ENCODE data around the gene FGF7. TPM values are rescaled to one million over a fixed set of nuclear protein-coding genes. Genes with fewer than 3 reads are reported as not detected.

Gene FGF7
- total RNA-seq, 1 donor from 2014 or later: 8.7 TPM

- TF ChIP-seq CTCF (IDR thresholded peaks at IDR 0.05; ENCODE audit: unreplicated experiment): no peak
- peaks cover 45% of the 10 kb centered on the region for H3K9me3 Mint-ChIP-seq
- no peak overlapping the region for H3K27ac Mint-ChIP-seq
- no peaks in the 10 kb centered on the region for H3K4me1 Mint-ChIP-seq
- H3K36me3 Mint-ChIP-seq: peaks cover 6% of the 10 kb centered on the region
- DNase-seq (ENCODE audit: low spot score in 2 of 2, unreplicated experiment in 2 of 2): no peak
- no peaks in the 10 kb centered on the region for H3K27me3 Mint-ChIP-seq (ENCODE audit: low read depth)
- no peak overlapping the region for H3K4me3 Mint-ChIP-seq
Measured at GRCh38 chr15:49530092-49530491, 107.0 kb downstream of the FGF7 start.

Other genes with a start within 250 kb of the FGF7 start
- gene FAM227B, start 197.6 kb downstream of the FGF7 start, total RNA-seq: 8.0 to 9.4 TPM (median 8.0 TPM) in 3 replicates
- 36.6 to 41.2 TPM (median 37.8 TPM) in 3 replicates for gene DTWD1, start 197.8 kb downstream of the FGF7 start, total RNA-seq